ENCODE data around the gene NAP1L1.
A peak's percentile ranks its signal among the peaks of the same experiment; 100 is the strongest.

NAP1L1 gene

GRCh38 chr12:76083246-76083903 is 1.1 kb downstream of the NAP1L1 start:
- DNase-seq, result peak; percentile 13

- DNase-seq, result no peak
Observed at GRCh38 chr12:76081909-76082308, 2.6 kb downstream of the NAP1L1 start.

GRCh38 chr12:76080729-76081415 is 3.6 kb downstream of the NAP1L1 start:
- DNase-seq, result no peak

- DNase-seq, result no peak
Observed at GRCh38 chr12:76080017-76080728, 4.3 kb downstream of the NAP1L1 start.

- no peak for DNase-seq
Observed at GRCh38 chr12:76078748-76079147, 5.7 kb downstream of the NAP1L1 start.

- no peak for DNase-seq
Observed at GRCh38 chr12:76075448-76075847, 9.0 kb downstream of the NAP1L1 start.

GRCh38 chr12:76074701-76075336 is 9.7 kb downstream of the NAP1L1 start:
- no peak for DNase-seq

- DNase-seq, result no peak
Observed at GRCh38 chr12:76073561-76073960, 10.9 kb downstream of the NAP1L1 start.

GRCh38 chr12:76072568-76072967 is 11.9 kb downstream of the NAP1L1 start:
- no peak for DNase-seq

GRCh38 chr12:76069339-76069738 is 15.1 kb downstream of the NAP1L1 start:
- no peak for DNase-seq

- DNase-seq, result no peak
Observed at GRCh38 chr12:76065917-76066316, 18.6 kb downstream of the NAP1L1 start.

GRCh38 chr12:76064904-76065303 is 19.6 kb downstream of the NAP1L1 start:
- DNase-seq, result no peak

GRCh38 chr12:76060111-76060510 is 24.4 kb downstream of the NAP1L1 start:
- no peak for DNase-seq

GRCh38 chr12:76057326-76057725 is 27.2 kb downstream of the NAP1L1 start:
- no peak for DNase-seq

- DNase-seq, result no peak
Observed at GRCh38 chr12:76055393-76055792, 29.1 kb downstream of the NAP1L1 start.

GRCh38 chr12:76049575-76050251 is 34.8 kb downstream of the NAP1L1 start:
- no peak for DNase-seq

GRCh38 chr12:76047742-76048141 is 36.7 kb downstream of the NAP1L1 start:
- no peak for DNase-seq

- no peak for DNase-seq
Observed at GRCh38 chr12:76047060-76047459, 37.4 kb downstream of the NAP1L1 start.

GRCh38 chr12:76043377-76043776 is 41.1 kb downstream of the NAP1L1 start:
- no peak for DNase-seq

GRCh38 chr12:76042147-76042546 is 42.3 kb downstream of the NAP1L1 start:
- DNase-seq, result no peak

GRCh38 chr12:76041406-76041805 is 43.1 kb downstream of the NAP1L1 start:
- DNase-seq, result no peak

- DNase-seq, result no peak
Observed at GRCh38 chr12:76040461-76040860, 44.0 kb downstream of the NAP1L1 start.

- DNase-seq, result no peak
Observed at GRCh38 chr12:76038176-76038575, 46.3 kb downstream of the NAP1L1 start.
